Psoas muscle (tissue), 8 donors: ENCODE data around the gene SMIM14. TPM values are rescaled to one million over a fixed set of nuclear protein-coding genes. Genes with fewer than 3 reads are reported as not detected.
A peak's percentile ranks its signal among the peaks of the same experiment; 100 is the strongest.

Experiments used
- ATAC-seq, 4 donors: fragments of 200-7000 bp; cut with Tn5 transposase; one replicate each; pipeline ENCODE4 v1.9.1; 2020; ENCODE audit warnings: moderate library complexity in 3 of 4, mild to moderate bottlenecking in 2 of 4
- DNase-seq, 2 donors: peaks; one replicate each; pipeline ENCODE4 v3.0.0-alpha.2; 2020
- H3K27ac ChIP-seq: fragments of 200-600 bp; one replicate; pipeline ENCODE4 v1.8.0; 2022
- H3K27me3 ChIP-seq, 3 donors: fragments of 200-600 bp in 1 of 3; one replicate each; pipeline versions ENCODE4 v1.6.1 to v1.8.0; 2013 to 2022; ENCODE audit warnings: low read length in 2 of 3, mild to moderate bottlenecking in 2 of 3, moderate library complexity in 1 of 3; ENCODE audit not compliant: insufficient read depth in 3 of 3
- H3K36me3 ChIP-seq, 2 donors: fragments of 200-600 bp in 1 of 2; one replicate each; pipeline versions ENCODE4 v1.6.1 to v1.8.0; 2013 to 2022; ENCODE audit warnings: low read depth in 1 of 2, mild to moderate bottlenecking in 1 of 2, moderate library complexity in 1 of 2; ENCODE audit not compliant: insufficient read depth in 1 of 2
- H3K4me1 ChIP-seq: fragments of 200-600 bp; one replicate; pipeline ENCODE4 v1.8.0; 2022
- H3K4me3 ChIP-seq: fragments of 200-600 bp; one replicate; pipeline ENCODE4 v1.8.0; 2022; ENCODE audit warnings: mild to moderate bottlenecking
- H3K9me3 ChIP-seq: fragments of 200-600 bp; one replicate; pipeline ENCODE4 v1.8.0; 2022
- CTCF ChIP-seq: fragments of 200-600 bp; IDR thresholded peaks from one replicate; pipeline ENCODE4 v1.8.0; 2022; ENCODE audit warnings: antibody characterized with exemption
- WGBS, 3 donors: extraction: QIAGEN DNeasy Blood & Tissue Kit; methylation state at CpG; one replicate each; pipeline versions ENCODE4 v1.1.6 to v1.1.7; 2013; 5-methylcytosine and 5-hydroxymethylcytosine counted together
- intact Hi-C, 2 donors: fragments of 100-400 bp; cut with DNase I; formaldehyde crosslinking; loops; one replicate each; pipeline versions ENCODE4 v1.11.0 to v1.14.2; 2022
- polyA plus RNA-seq, 3 donors: library from polyadenylated mRNA; stranded (reverse); fragments of 200-250 nt; gene quantifications; one replicate each; pipeline ENCODE4 v1.2.3, GENCODE V29; 2013
- total RNA-seq, 4 donors: library from RNA; stranded (reverse); fragmentation: NEBNext Ultra II Directional in 2 of 4; extraction: Animal tissue kit (Norgen Biotek cat#: 25700) in 2 of 4; gene quantifications; one replicate each; pipeline versions ENCODE4 v1.2.1 to v1.2.4, GENCODE V29; 2021 to 2023
- donor health status: healthy with polysubstance abuse.
- donor health status: DM: no; HTN: no; CAD: no; lungs with moderate emphysema.
- donor health status: Bipolar disorder and iron deficiency.
- donor health status: healthy.
- donor health status: DM: yes; HTN: yes; CAD: no.
- donor health status: DM: no; HTN: no; CAD: no.
- donor health status: DM: no; HTN: no; CAD: no.
- donor health status: DM: yes; HTN: yes; CAD: no.

SMIM14 gene
- total and polyA plus RNA-seq, 7 donors: 2.2 to 8.4 (median 6.0) TPM

GRCh38 chr4:39526765-39527295 lies 111.8 kb downstream of the SMIM14 start:
- WGBS, 3 donors: 0 to 1% (median 0%) methylated on average over 25 to 33 of the region's 33 CpGs
- DNase-seq (no peak), ATAC-seq (no peak)
- no peaks in the 10 kb centered on the region for H3K9me3 ChIP-seq
- no peak for TF ChIP-seq CTCF
- peaks cover 0 to 6% of the 10 kb centered on the region in 2 donors for H3K36me3 ChIP-seq
- peak overlapping the region; percentile 81 for H3K4me3 ChIP-seq
- intact Hi-C loops: loop anchor here (2.0 to 5.0 kb wide), 4 partner anchors 55 to 450 kb away; partner anchors contain the start of genes PDS5A (in 1 of the 2) and SMIM14 (in 1 of the 2)
- no peaks in the 10 kb centered on the region for H3K27me3 ChIP-seq
- peaks cover 25% of the 10 kb centered on the region for H3K4me1 ChIP-seq
- peak overlapping the region; percentile 94 for H3K27ac ChIP-seq

GRCh38 chr4:39525822-39526690 lies 112.6 kb downstream of the SMIM14 start:
- peak overlapping the region; percentile 81 for H3K4me3 ChIP-seq
- ATAC-seq (no peak), DNase-seq (no peak)
- no peaks in the 10 kb centered on the region for H3K36me3 ChIP-seq
- intact Hi-C loops: loop anchor here (2.0 to 5.0 kb wide), 4 partner anchors 54 to 451 kb away; partner anchors contain the start of genes PDS5A (in 1 of the 2) and SMIM14 (in 1 of the 2)
- no peaks in the 10 kb centered on the region for H3K9me3 ChIP-seq
- peaks cover 25% of the 10 kb centered on the region for H3K4me1 ChIP-seq
- WGBS, 3 donors: 25 to 26% (median 25%) methylated on average over 9 of the region's 9 CpGs
- H3K27me3 ChIP-seq: no peaks in the 10 kb centered on the region
- TF ChIP-seq CTCF: no peak
- peak overlapping the region; percentile 94 for H3K27ac ChIP-seq

GRCh38 chr4:39524161-39524957 lies 114.3 kb downstream of the SMIM14 start:
- peaks cover 0 to 8% of the 10 kb centered on the region in 2 donors for H3K36me3 ChIP-seq
- ATAC-seq (no peak), DNase-seq (no peak)
- H3K4me1 ChIP-seq: peaks cover 21% of the 10 kb centered on the region
- H3K27ac ChIP-seq: no peak overlapping the region
- H3K4me3 ChIP-seq: no peak overlapping the region
- H3K9me3 ChIP-seq: no peaks in the 10 kb centered on the region
- intact Hi-C loops: no loop called here
- no peaks in the 10 kb centered on the region for H3K27me3 ChIP-seq
- TF ChIP-seq CTCF: no peak
- WGBS, 3 donors: 88 to 90% (median 89%) methylated on average over 7 of the region's 7 CpGs

DNA sequence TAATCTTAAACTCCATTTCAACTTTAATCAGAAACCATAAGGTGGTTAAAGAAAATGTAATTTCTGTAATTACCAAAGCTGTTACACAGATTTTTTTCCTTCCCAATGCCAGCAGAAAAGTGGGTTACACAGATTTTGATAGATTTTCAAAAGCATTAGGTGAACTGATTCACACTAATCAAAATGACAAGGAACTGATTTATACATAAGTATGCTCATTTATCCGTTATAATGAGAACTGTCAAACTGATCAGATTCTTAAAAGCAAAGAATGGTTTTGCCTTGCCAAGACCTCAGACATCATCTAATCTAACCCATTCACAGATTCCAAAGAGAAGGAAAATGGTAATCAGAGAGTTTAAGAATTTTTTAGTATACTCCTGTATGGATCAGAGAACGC lies 116.6 kb downstream of the SMIM14 start:
- 62 to 88% (median 84%) methylated on average over 2 of the region's 2 CpGs for WGBS, 3 donors
- Histone ChIP-seq H3K36me3 (peaks cover 3 to 22% of the 10 kb centered on the region in 2 donors), H3K4me3 (no peak overlapping the region), H3K27ac (no peak overlapping the region), H3K27me3 (no peaks in the 10 kb centered on the region), H3K4me1 (peaks cover 11% of the 10 kb centered on the region), H3K9me3 (no peaks in the 10 kb centered on the region)
- intact Hi-C loops: no loop called here
- TF ChIP-seq CTCF: no peak
- ATAC-seq (no peak), DNase-seq (no peak)
